Breast epithelium (tissue), 4 donors: Measurements from ENCODE around the gene TSEN15. TPM values are rescaled to one million over a fixed set of nuclear protein-coding genes. Genes with fewer than 3 reads are reported as not detected.

Experiments
- DNase-seq, 2 donors: peaks; one replicate each; pipeline ENCODE4 v3.0.0-alpha.2; 2019; ENCODE audit warnings: low spot score in 2 of 2
- H3K27ac ChIP-seq, 2 donors: fragments of 200-600 bp; sonication (generic) in 1 of 2; one replicate each; pipeline ENCODE4 v1.5.1; 2016 to 2019; ENCODE audit warnings: mild to moderate bottlenecking in 1 of 2
- H3K27me3 ChIP-seq, 2 donors: fragments of 200-600 bp; sonication (generic) in 1 of 2; one replicate each; pipeline versions ENCODE4 v1.5.1 to v1.6.0; 2017 to 2019; ENCODE audit warnings: control low read depth in 1 of 2, mild to moderate bottlenecking in 1 of 2
- H3K36me3 ChIP-seq: fragments of 200-600 bp; one replicate; pipeline ENCODE4 v1.5.1; 2019
- H3K4me1 ChIP-seq, 2 donors: fragments of 200-600 bp; sonication (generic); one replicate each; pipeline ENCODE4 v1.5.1; 2016 to 2019; ENCODE audit warnings: control low read depth in 1 of 2
- H3K4me3 ChIP-seq, 3 donors: fragments of 200-600 bp; sonication (generic); 1 replicate in 2 of 3; 2 replicates in 1 of 3; pipeline ENCODE4 v1.5.1; 2016 to 2019; ENCODE audit warnings: mild to moderate bottlenecking in 3 of 3, moderate library complexity in 2 of 3
- H3K9me3 ChIP-seq, 2 donors: fragments of 200-600 bp; sonication (generic) in 1 of 2; one replicate each; pipeline ENCODE4 v1.5.1; 2016 to 2019; ENCODE audit warnings: control low read depth in 1 of 2
- CTCF ChIP-seq, 3 donors: fragments of 450-650 bp; IDR thresholded peaks; one replicate each; pipeline ENCODE4 v1.5.1; 2016 to 2017; ENCODE audit warnings: antibody characterized with exemption in 3 of 3, mild to moderate bottlenecking in 3 of 3, moderate library complexity in 3 of 3
- POLR2A ChIP-seq: fragments of 450-650 bp; IDR thresholded peaks from one replicate; pipeline ENCODE4 v1.6.1; 2016; ENCODE audit warnings: antibody characterized with exemption, mild to moderate bottlenecking, moderate library complexity
- POLR2AphosphoS5 ChIP-seq, 3 donors: sonication (generic); formaldehyde crosslinking; IDR thresholded peaks; one replicate each; pipeline ENCODE4 v1.6.1; 2017; ENCODE audit warnings: antibody characterized with exemption in 3 of 3
- intact Hi-C: fragments of 100-400 bp; cut with DNase I; formaldehyde crosslinking; loops from one replicate; pipeline ENCODE4 v1.15.1; 2023; ENCODE audit warnings: low total_unique reads
- total RNA-seq, 3 donors: library from RNA; depleted of rRNA; stranded (reverse); fragments of >200 nt; gene quantifications; one replicate each; pipeline ENCODE4 v1.1.0, GENCODE V29; 2016

TSEN15 gene
- total RNA-seq, 3 donors from 2014 or later: 18.9 to 25.0 (median 23.6) TPM

- no peak for TF ChIP-seq POLR2AphosphoS5 (IDR thresholded peaks at IDR 0.05)
- no peak for TF ChIP-seq POLR2A
- TF ChIP-seq CTCF (IDR thresholded peaks at IDR 0.05): no peak
- intact Hi-C loops: no loop called here
- Histone ChIP-seq H3K4me3 (no peak overlapping the region), H3K4me1 (no peaks in the 10 kb centered on the region), H3K27ac (no peak overlapping the region), H3K27me3 (no peaks in the 10 kb centered on the region), H3K9me3 (no peaks in the 10 kb centered on the region), H3K36me3 (no peaks in the 10 kb centered on the region)
- no peak for DNase-seq
These were observed 28.9 kb upstream of the TSEN15 start for GRCh38 chr1:184022668-184023067.

- H3K4me1 ChIP-seq: no peaks in the 10 kb centered on the region
- no peak overlapping the region for H3K4me3 ChIP-seq
- TF ChIP-seq CTCF (IDR thresholded peaks at IDR 0.05): no peak
- TF ChIP-seq POLR2AphosphoS5 (IDR thresholded peaks at IDR 0.05): no peak
- TF ChIP-seq POLR2A: no peak
- no peaks in the 10 kb centered on the region for H3K9me3 ChIP-seq
- DNase-seq: no peak
- no peaks in the 10 kb centered on the region for H3K36me3 ChIP-seq
- no peaks in the 10 kb centered on the region for H3K27me3 ChIP-seq
- intact Hi-C loops: no loop called here
- H3K27ac ChIP-seq: no peak overlapping the region
These were observed 28.4 kb upstream of the TSEN15 start for GRCh38 chr1:184023171-184023570.

- H3K9me3 ChIP-seq: no peaks in the 10 kb centered on the region
- no peak for DNase-seq
- peaks cover 0 to 3% of the 10 kb centered on the region in 2 donors for H3K4me1 ChIP-seq
- intact Hi-C loops: no loop called here
- no peaks in the 10 kb centered on the region for H3K27me3 ChIP-seq
- TF ChIP-seq POLR2AphosphoS5 (IDR thresholded peaks at IDR 0.05) (no peak), POLR2A (no peak), CTCF (IDR thresholded peaks at IDR 0.05) (no peak)
- no peak overlapping the region for H3K4me3 ChIP-seq
- no peak overlapping the region for H3K27ac ChIP-seq
- H3K36me3 ChIP-seq: no peaks in the 10 kb centered on the region
These were observed 26.3 kb upstream of the TSEN15 start for GRCh38 chr1:184025242-184025675.

- TF ChIP-seq POLR2A: no peak
- no peak for TF ChIP-seq CTCF (IDR thresholded peaks at IDR 0.05)
- no peak for TF ChIP-seq POLR2AphosphoS5 (IDR thresholded peaks at IDR 0.05)
- Histone ChIP-seq H3K4me3 (no peak overlapping the region), H3K9me3 (no peaks in the 10 kb centered on the region), H3K27ac (no peak overlapping the region), H3K4me1 (peaks cover 0 to 3% of the 10 kb centered on the region in 2 donors), H3K36me3 (no peaks in the 10 kb centered on the region), H3K27me3 (no peaks in the 10 kb centered on the region)
- intact Hi-C loops: no loop called here
- no peak for DNase-seq
These were observed 23.5 kb upstream of the TSEN15 start for GRCh38 chr1:184027826-184028695.

- H3K9me3 ChIP-seq: no peaks in the 10 kb centered on the region
- TF ChIP-seq POLR2AphosphoS5 (IDR thresholded peaks at IDR 0.05) (no peak), CTCF (IDR thresholded peaks at IDR 0.05) (no peak), POLR2A (no peak)
- no peaks in the 10 kb centered on the region for H3K27me3 ChIP-seq
- intact Hi-C loops: no loop called here
- no peak overlapping the region for H3K27ac ChIP-seq
- H3K36me3 ChIP-seq: no peaks in the 10 kb centered on the region
- DNase-seq: no peak
- H3K4me1 ChIP-seq: peaks cover 0 to 3% of the 10 kb centered on the region in 2 donors
- H3K4me3 ChIP-seq: no peak overlapping the region
These were observed 22.5 kb upstream of the TSEN15 start for GRCh38 chr1:184028854-184029623.
